Gastrocnemius medialis (tissue), 4 donors: ENCODE results near the gene PTMS.

Experiments used
- CTCF ChIP-seq, 5 experiments: fragments of 450-650 bp in 3 of 5; fragments of 200-600 bp in 2 of 5; sonication (generic) in 2 of 5; IDR thresholded peaks in 4 of 5; conservative IDR thresholded peaks in 1 of 5; 1 replicate in 4 of 5; 2 replicates in 1 of 5; pipeline ENCODE4 v1.5.1; 2016 to 2019; ENCODE audit warnings: antibody characterized with exemption in 5 of 5, mild to moderate bottlenecking in 3 of 5, moderate library complexity in 3 of 5
- POLR2A ChIP-seq, 2 donors: fragments of 450-650 bp; IDR thresholded peaks; one replicate each; pipeline ENCODE4 v1.6.1; 2017; ENCODE audit warnings: antibody characterized with exemption in 2 of 2, mild to moderate bottlenecking in 2 of 2, moderate library complexity in 2 of 2

GRCh38 chr12:6748761-6749160 lies 17.4 kb upstream of the PTMS start:
- no peak for TF ChIP-seq CTCF (IDR thresholded peaks at IDR 0.05 in 4 of 5, conservative IDR thresholded peaks at IDR 0.05 in 1 of 5)
- no peak for TF ChIP-seq POLR2A (IDR thresholded peaks at IDR 0.05)
